ENCODE results near the gene SGIP1. TPM values are rescaled to one million over a fixed set of nuclear protein-coding genes. Genes with fewer than 3 reads are reported as not detected.

The SGIP1 gene
- total RNA-seq, 1 donor from 2014 or later, result 32.8 TPM

DNA sequence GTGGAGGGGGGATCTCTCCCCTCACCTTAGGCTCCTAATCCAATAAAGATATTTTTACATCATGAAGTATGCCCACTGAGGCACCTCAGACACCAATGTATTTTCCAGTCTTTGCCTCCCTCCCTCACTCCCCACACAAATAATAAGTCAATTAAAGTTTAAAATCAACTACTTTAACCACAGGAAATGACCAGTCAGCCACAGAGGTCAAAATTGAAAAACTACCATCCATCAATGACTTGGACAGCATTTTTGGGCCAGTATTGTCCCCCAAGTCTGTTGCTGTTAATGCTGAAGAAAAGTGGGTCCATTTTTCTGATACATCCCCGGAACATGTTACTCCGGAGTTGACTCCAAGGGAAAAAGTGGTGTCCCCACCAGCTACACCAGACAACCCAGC, 147.7 kb downstream of the SGIP1 start:
- H3K4me3 Mint-ChIP-seq (ENCODE audit: unreplicated experiment), result no peak overlapping the region
- H3K36me3 Mint-ChIP-seq (ENCODE audit: low read depth, unreplicated experiment), result no peaks in the 10 kb centered on the region
- H3K27ac Mint-ChIP-seq (ENCODE audit: unreplicated experiment), result no peak overlapping the region
- no peaks in the 10 kb centered on the region for H3K9me3 Mint-ChIP-seq (ENCODE audit: unreplicated experiment)
- no peaks in the 10 kb centered on the region for H3K4me1 Mint-ChIP-seq (ENCODE audit: unreplicated experiment)
- H3K27me3 Mint-ChIP-seq (ENCODE audit: unreplicated experiment), result peaks cover 2% of the 10 kb centered on the region
- TF ChIP-seq CTCF (IDR thresholded peaks at IDR 0.05; ENCODE audit: unreplicated experiment), result no peak
- no peak for DNase-seq (ENCODE audit: low spot score)

- no peaks in the 10 kb centered on the region for H3K9me3 Mint-ChIP-seq (ENCODE audit: unreplicated experiment)
- no peak overlapping the region for H3K4me3 Mint-ChIP-seq (ENCODE audit: unreplicated experiment)
- H3K4me1 Mint-ChIP-seq (ENCODE audit: unreplicated experiment), result no peaks in the 10 kb centered on the region
- peaks cover 2% of the 10 kb centered on the region for H3K27me3 Mint-ChIP-seq (ENCODE audit: unreplicated experiment)
- DNase-seq (ENCODE audit: low spot score), result no peak
- H3K27ac Mint-ChIP-seq (ENCODE audit: unreplicated experiment), result no peak overlapping the region
- H3K36me3 Mint-ChIP-seq (ENCODE audit: low read depth, unreplicated experiment), result no peaks in the 10 kb centered on the region
- no peak for TF ChIP-seq CTCF (IDR thresholded peaks at IDR 0.05; ENCODE audit: unreplicated experiment)
Measured at GRCh38 chr1:66682106-66682505, 148.2 kb downstream of the SGIP1 start.

GRCh38 chr1:66684353-66684752, 150.4 kb downstream of the SGIP1 start:
- no peak for DNase-seq (ENCODE audit: low spot score)
- H3K4me3 Mint-ChIP-seq (ENCODE audit: unreplicated experiment), result no peak overlapping the region
- H3K27ac Mint-ChIP-seq (ENCODE audit: unreplicated experiment), result no peak overlapping the region
- H3K27me3 Mint-ChIP-seq (ENCODE audit: unreplicated experiment), result peaks cover 2% of the 10 kb centered on the region
- no peaks in the 10 kb centered on the region for H3K36me3 Mint-ChIP-seq (ENCODE audit: low read depth, unreplicated experiment)
- no peak for TF ChIP-seq CTCF (IDR thresholded peaks at IDR 0.05; ENCODE audit: unreplicated experiment)
- H3K4me1 Mint-ChIP-seq (ENCODE audit: unreplicated experiment), result no peaks in the 10 kb centered on the region
- H3K9me3 Mint-ChIP-seq (ENCODE audit: unreplicated experiment), result no peaks in the 10 kb centered on the region

DNA sequence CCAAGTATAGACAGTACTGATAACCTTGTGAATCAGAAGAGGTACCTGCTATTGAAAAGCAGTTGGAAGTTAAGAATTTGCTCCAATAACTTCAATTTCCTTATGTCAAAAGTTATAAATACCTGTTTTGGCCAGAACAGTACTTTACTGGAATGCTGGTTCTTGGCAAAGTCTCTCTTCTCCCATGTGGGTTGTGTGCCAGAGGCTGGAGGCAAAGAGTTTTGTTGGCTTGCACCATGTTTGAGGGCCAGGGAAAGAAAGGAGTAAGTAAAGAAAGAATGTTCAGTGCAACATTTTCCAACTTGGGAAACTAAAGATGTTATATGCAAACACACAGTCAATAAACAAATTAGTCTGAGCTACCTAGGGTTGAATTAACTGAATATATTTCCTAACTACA, 151.3 kb downstream of the SGIP1 start:
- Mint-ChIP-seq H3K36me3 (ENCODE audit: low read depth, unreplicated experiment) (no peaks in the 10 kb centered on the region), H3K9me3 (ENCODE audit: unreplicated experiment) (no peaks in the 10 kb centered on the region), H3K27ac (ENCODE audit: unreplicated experiment) (no peak overlapping the region), H3K4me1 (ENCODE audit: unreplicated experiment) (no peaks in the 10 kb centered on the region), H3K27me3 (ENCODE audit: unreplicated experiment) (peaks cover 2% of the 10 kb centered on the region), H3K4me3 (ENCODE audit: unreplicated experiment) (no peak overlapping the region)
- DNase-seq (ENCODE audit: low spot score), result no peak
- no peak for TF ChIP-seq CTCF (IDR thresholded peaks at IDR 0.05; ENCODE audit: unreplicated experiment)

GRCh38 chr1:66685670-66686069, 151.7 kb downstream of the SGIP1 start:
- no peaks in the 10 kb centered on the region for H3K36me3 Mint-ChIP-seq (ENCODE audit: low read depth, unreplicated experiment)
- TF ChIP-seq CTCF (IDR thresholded peaks at IDR 0.05; ENCODE audit: unreplicated experiment), result no peak
- H3K27ac Mint-ChIP-seq (ENCODE audit: unreplicated experiment), result no peak overlapping the region
- peaks cover 1% of the 10 kb centered on the region for H3K4me1 Mint-ChIP-seq (ENCODE audit: unreplicated experiment)
- DNase-seq (ENCODE audit: low spot score), result no peak
- no peaks in the 10 kb centered on the region for H3K9me3 Mint-ChIP-seq (ENCODE audit: unreplicated experiment)
- H3K27me3 Mint-ChIP-seq (ENCODE audit: unreplicated experiment), result peaks cover 2% of the 10 kb centered on the region
- H3K4me3 Mint-ChIP-seq (ENCODE audit: unreplicated experiment), result no peak overlapping the region

Data from endothelial cell (in vitro differentiated cells).